Stimulated activated CD8-positive, alpha-beta memory T cell treated with anti-CD3 and anti-CD28 coated beads, Interleukin-15, amount 100 ng/mL, for 1 hour (primary cell): ENCODE data around the gene PPARGC1A.

Source experiments
- DNase-seq: peaks from one replicate; pipeline ENCODE4 v3.0.0-alpha.2; 2020; ENCODE audit warnings: low read depth

Gene PPARGC1A

GRCh38 chr4:23906839-23907238 lies 17.0 kb upstream of the PPARGC1A start:
- no peak for DNase-seq

GRCh38 chr4:23904639-23905071 lies 14.8 kb upstream of the PPARGC1A start:
- DNase-seq = no peak

- no peak for DNase-seq
These were observed 14.1 kb upstream of the PPARGC1A start for GRCh38 chr4:23903859-23904438.

DNA sequence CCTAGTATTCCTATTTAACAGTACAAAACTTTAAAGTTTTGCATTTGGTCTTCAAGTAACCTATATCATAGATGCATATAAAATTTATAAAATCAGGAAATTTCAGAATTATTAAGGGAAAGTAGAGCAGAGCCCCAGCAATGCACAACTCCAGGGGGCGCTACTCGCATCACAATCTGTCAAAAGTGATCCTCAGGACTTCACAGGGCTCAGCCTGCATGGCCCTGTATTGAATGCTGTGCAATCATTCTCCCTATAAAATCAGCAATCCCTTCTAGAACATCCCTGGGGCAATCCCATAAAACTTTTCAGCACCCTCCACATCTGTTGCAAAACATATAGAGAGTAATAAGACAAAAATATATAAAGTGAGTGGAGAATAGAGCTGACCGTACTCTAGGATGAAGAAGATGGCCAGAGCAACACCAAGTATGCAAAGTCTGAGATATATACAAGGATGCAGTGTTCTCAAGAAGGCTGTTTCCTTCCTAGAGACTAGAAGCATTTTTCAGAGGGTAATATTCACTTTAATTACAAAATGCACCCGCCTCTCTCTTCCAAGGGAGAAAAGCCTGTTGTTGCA lies 12.5 kb upstream of the PPARGC1A start:
- DNase-seq = no peak

- no peak for DNase-seq
These were observed 10.8 kb upstream of the PPARGC1A start for GRCh38 chr4:23900636-23901035.

DNA sequence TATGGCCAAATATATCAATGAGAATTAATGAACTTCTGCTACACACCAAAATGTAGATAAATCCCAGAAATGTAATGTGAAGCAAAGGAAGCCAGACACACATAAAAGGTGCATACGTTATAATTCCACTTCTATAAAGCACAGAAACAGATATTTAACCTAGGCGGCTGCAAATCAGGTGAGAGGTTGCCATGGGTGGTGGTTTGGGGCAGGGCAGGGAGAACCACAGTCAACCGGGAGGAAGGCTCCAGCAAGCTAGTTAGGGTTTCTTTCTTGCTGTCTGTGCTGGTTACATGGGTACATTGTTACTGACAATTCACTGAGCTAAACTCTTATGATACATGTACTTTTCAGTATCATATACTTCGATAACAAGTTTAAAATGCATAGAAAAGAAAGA lies 9.7 kb upstream of the PPARGC1A start:
- no peak for DNase-seq

DNA sequence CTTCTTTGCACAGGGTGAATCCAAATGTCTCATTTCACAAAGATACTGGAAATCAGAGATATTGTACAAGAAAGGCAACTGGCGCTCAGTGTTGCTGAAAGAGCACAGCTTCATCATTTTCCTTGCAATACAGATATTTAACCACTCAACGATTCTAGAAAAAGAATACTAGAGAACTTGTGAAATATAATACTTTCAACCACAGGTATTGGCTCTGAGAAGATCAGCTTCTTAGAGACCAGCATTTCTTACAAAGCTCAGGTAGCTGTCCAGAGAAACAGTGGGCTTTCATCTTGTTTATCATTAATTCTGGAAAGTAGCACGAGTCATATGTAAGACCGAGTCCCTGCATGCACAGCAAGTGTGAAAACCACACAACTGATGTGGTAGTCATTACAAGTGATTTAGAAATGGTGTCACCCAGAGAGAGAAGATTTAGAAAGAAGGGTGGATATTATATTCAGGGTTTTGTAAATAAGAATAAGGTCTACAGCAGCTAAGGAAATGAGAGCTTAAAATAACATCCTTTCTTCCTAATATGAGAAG lies 7.8 kb upstream of the PPARGC1A start:
- DNase-seq = no peak

- no peak for DNase-seq
These were observed 4.2 kb upstream of the PPARGC1A start for GRCh38 chr4:23894021-23894420.

GRCh38 chr4:23891064-23891421 lies 1.2 kb upstream of the PPARGC1A start:
- DNase-seq = no peak

DNA sequence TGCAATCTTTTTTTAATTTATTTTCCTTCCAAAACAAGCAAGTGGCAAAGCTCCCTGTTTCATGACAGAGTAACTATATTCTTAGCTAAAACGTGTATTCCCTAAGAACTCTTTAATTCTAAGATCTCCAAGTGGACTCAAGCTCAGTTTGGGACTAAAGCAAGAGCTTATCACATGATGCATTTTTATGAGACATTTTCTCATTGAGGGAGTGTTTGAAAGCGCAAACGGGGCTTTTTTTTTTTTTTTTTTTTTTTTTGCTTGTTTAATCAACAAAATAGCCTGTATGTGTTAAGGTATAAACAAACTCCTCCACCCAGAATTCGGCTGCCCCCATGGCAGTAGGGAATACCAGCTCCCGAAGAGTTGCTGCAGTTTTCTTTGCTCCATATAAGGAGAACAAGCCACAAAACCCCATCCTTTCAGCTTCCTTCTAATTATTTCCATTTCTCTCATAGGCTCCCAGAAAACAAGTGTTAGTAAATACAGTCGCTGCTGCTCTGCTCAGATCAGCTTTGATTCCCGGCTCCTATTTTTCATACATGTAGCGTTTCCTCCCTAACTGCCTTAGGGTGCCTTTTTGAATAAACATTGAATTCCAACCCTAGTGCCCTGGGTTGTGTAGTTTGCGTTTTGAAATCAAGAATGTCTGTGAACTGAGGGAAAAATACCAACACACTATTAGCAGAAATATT lies 669 bp upstream of the PPARGC1A start:
- no peak for DNase-seq

DNA sequence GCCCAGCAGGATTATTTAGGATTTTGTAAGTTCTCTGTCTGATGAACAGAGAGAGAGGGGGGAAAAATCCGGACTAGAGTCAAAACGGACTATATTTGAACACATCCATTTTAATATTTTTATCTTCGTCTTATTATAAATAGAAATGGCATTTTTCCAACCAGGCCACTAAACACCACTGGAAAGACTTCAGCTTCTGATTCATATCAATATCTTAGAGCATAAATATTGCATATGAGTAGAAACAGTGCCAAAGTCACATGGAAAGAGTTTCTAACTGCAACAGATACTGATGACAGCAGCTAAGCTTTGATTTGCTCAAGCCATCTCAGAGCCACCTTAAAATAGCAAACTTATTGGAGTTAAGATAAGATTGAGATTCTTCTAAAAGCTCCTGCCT lies 456 bp downstream of the PPARGC1A start:
- DNase-seq = no peak

- DNase-seq = no peak
These were observed 1.2 kb downstream of the PPARGC1A start for GRCh38 chr4:23888421-23889319.

DNA sequence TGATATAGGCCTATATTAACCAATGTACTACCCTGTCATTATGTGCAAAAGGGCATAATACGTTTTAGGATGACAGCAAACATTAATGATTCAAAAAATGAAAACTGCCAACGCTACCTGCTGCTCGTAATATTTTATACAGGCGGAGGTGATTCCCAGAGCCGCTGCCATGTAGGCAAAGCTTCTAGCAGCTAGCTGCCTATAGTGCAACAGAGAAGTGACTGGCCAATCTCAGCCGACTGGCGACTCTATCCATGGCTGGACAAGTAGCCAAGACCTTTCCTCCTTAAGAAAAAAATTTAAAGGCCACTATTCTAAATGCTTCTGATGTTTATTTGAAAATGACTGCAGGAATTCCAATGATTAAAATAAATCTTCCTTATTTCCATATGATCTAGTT lies 1.9 kb downstream of the PPARGC1A start:
- DNase-seq = no peak

GRCh38 chr4:23887173-23887572 lies 2.7 kb downstream of the PPARGC1A start:
- DNase-seq = no peak

DNA sequence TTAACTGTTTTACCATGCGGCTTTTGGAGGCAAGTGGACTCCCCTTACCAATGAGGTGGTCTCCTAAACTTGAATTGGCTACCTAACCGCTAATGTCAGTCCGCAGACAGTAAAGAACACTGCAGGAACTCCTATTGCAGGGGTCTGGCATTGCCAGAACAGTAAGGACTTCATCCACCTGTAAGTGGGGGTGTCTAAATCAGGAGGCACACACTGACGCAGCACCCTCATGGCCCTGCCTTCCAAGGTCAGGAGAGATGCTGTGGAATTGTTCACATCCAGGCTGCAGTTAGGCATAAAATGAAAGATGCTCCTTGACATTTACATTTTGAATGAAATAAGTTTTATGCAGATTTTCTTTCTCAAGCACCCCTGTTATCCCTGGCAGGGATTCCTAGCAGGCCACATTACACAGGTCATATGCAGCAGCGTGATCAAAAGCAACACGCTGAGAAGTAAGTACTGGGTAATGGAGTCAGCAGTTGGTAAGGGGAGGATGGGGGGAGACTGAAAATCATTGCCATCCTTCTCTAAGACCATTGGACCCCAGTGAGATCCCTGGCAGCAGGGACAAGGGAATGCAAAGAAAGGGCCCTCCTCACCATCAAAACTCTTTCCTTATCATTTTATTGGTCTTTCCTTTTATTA lies 3.8 kb downstream of the PPARGC1A start:
- DNase-seq = no peak

DNA sequence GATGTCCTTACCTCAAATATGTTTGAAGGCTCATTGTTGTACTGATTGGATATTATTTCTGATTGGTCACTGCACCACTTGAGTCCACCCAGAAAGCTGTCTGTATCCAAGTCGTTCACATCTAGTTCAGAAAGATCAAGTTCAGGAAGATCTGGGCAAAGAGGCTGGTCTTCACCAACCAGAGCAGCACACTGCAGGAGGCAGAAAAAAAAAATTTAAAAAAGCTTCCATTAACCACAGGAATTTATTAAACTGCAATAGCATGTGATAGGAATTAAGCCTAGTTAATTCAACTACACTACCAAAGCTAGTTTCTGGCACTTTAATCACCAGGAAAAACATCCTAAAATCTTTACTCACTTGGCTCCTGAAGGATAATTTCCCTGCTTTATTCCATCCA lies 5.1 kb downstream of the PPARGC1A start:
- no peak for DNase-seq

GRCh38 chr4:23884261-23884660 lies 5.6 kb downstream of the PPARGC1A start:
- no peak for DNase-seq

- no peak for DNase-seq
These were observed 6.8 kb downstream of the PPARGC1A start for GRCh38 chr4:23882976-23883531.

GRCh38 chr4:23881674-23882337 lies 8.0 kb downstream of the PPARGC1A start:
- DNase-seq = no peak

- no peak for DNase-seq
These were observed 8.8 kb downstream of the PPARGC1A start for GRCh38 chr4:23881052-23881501.
